BLaER1 (cell line): ENCODE data around the gene STAB2.

Experiments used
- H3K27ac ChIP-seq: shearing (Covaris generic); formaldehyde crosslinking; 2 replicates; pipeline ENCODE4 v1.8.1; 2022
- H3K27me3 ChIP-seq: shearing (Covaris generic); formaldehyde crosslinking; 2 replicates; pipeline ENCODE4 v1.8.1; 2022
- H3K36me3 ChIP-seq: shearing (Covaris generic); formaldehyde crosslinking; 2 replicates; pipeline ENCODE4 v1.8.1; 2022
- H3K4me1 ChIP-seq: shearing (Covaris generic); formaldehyde crosslinking; 2 replicates; pipeline ENCODE4 v1.8.1; 2022
- H3K4me2 ChIP-seq: shearing (Covaris generic); formaldehyde crosslinking; 2 replicates; pipeline ENCODE4 v1.8.1; 2022
- H3K4me3 ChIP-seq: shearing (Covaris generic); formaldehyde crosslinking; 2 replicates; pipeline ENCODE4 v1.8.1; 2022
- H3K9ac ChIP-seq: shearing (Covaris generic); formaldehyde crosslinking; 2 replicates; pipeline ENCODE4 v1.8.1; 2022
- H3K9me3 ChIP-seq: shearing (Covaris generic); formaldehyde crosslinking; 2 replicates; pipeline ENCODE4 v1.8.1; 2022
- H4K20me1 ChIP-seq: shearing (Covaris generic); formaldehyde crosslinking; 2 replicates; pipeline ENCODE4 v1.8.1; 2022
- Cebpa-rat ChIP-seq: shearing (Covaris generic); IDR thresholded peaks from 2 replicates; pipeline ENCODE4 v1.8.1; 2022

The STAB2 gene

GRCh38 chr12:103668520-103668919 lies 81.4 kb downstream of the STAB2 start:
- Histone ChIP-seq H3K4me3 (no peak overlapping the region), H3K27me3 (no peaks in the 10 kb centered on the region), H3K36me3 (no peaks in the 10 kb centered on the region), H3K9me3 (no peaks in the 10 kb centered on the region), H3K4me2 (no peak overlapping the region), H4K20me1 (no peaks in the 10 kb centered on the region), H3K4me1 (no peaks in the 10 kb centered on the region), H3K9ac (no peak overlapping the region), H3K27ac (no peak overlapping the region)
- no peak for TF ChIP-seq Cebpa-rat

GRCh38 chr12:103671367-103671766 lies 84.3 kb downstream of the STAB2 start:
- TF ChIP-seq Cebpa-rat, result no peak
- no peaks in the 10 kb centered on the region for H3K9me3 ChIP-seq
- no peak overlapping the region for H3K4me2 ChIP-seq
- H3K4me3 ChIP-seq, result no peak overlapping the region
- H3K4me1 ChIP-seq, result no peaks in the 10 kb centered on the region
- H3K27me3 ChIP-seq, result no peaks in the 10 kb centered on the region
- H3K36me3 ChIP-seq, result no peaks in the 10 kb centered on the region
- H3K27ac ChIP-seq, result no peak overlapping the region
- H4K20me1 ChIP-seq, result no peaks in the 10 kb centered on the region
- no peak overlapping the region for H3K9ac ChIP-seq

DNA sequence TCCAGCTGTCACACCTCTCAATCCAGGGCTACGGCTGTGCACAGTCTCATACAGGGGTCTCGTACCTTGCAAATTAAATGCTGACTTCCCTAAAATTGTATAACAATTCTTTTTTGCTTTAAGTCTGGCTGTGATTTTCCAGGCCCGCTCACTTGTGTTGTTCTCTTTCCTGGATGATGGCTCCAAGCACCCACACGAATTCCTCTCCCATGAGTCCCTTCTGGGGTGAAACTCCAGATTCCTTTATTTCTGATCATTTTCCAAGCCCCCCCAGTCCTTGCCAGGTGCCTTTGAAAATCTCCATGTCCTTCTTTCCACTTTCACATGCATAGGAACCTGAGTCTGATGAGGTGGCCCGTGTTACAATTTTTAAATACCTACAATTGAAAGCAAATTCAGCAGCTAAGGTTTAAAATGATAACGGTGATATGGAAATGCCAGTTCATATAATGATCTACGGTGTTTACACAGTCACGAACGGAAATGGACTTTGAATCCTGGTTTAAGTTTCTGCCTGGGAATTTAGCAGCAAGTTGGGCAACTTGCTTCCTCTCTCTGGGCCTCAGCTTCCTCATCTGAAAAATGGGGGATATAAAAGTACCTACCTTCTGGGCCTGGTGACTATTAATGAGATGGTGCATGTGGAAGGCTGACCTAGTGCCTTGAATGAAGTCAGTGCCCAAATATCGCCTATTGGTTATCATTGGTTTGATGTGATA lies 85.5 kb downstream of the STAB2 start:
- Histone ChIP-seq H4K20me1 (no peaks in the 10 kb centered on the region), H3K27ac (no peak overlapping the region), H3K9ac (no peak overlapping the region), H3K27me3 (no peaks in the 10 kb centered on the region), H3K36me3 (no peaks in the 10 kb centered on the region), H3K9me3 (no peaks in the 10 kb centered on the region), H3K4me2 (no peak overlapping the region), H3K4me1 (no peaks in the 10 kb centered on the region), H3K4me3 (no peak overlapping the region)
- TF ChIP-seq Cebpa-rat, result no peak

GRCh38 chr12:103673487-103673886 lies 86.4 kb downstream of the STAB2 start:
- H3K36me3 ChIP-seq, result no peaks in the 10 kb centered on the region
- H3K27ac ChIP-seq, result no peak overlapping the region
- no peaks in the 10 kb centered on the region for H3K27me3 ChIP-seq
- no peak for TF ChIP-seq Cebpa-rat
- no peak overlapping the region for H3K4me2 ChIP-seq
- no peaks in the 10 kb centered on the region for H3K4me1 ChIP-seq
- H3K9ac ChIP-seq, result no peak overlapping the region
- no peak overlapping the region for H3K4me3 ChIP-seq
- no peaks in the 10 kb centered on the region for H3K9me3 ChIP-seq
- no peaks in the 10 kb centered on the region for H4K20me1 ChIP-seq

- H4K20me1 ChIP-seq, result no peaks in the 10 kb centered on the region
- no peak for TF ChIP-seq Cebpa-rat
- no peak overlapping the region for H3K4me3 ChIP-seq
- H3K27ac ChIP-seq, result no peak overlapping the region
- no peak overlapping the region for H3K4me2 ChIP-seq
- H3K9me3 ChIP-seq, result no peaks in the 10 kb centered on the region
- H3K4me1 ChIP-seq, result no peaks in the 10 kb centered on the region
- no peak overlapping the region for H3K9ac ChIP-seq
- H3K36me3 ChIP-seq, result no peaks in the 10 kb centered on the region
- no peaks in the 10 kb centered on the region for H3K27me3 ChIP-seq
Observed at GRCh38 chr12:103673891-103674375, 86.9 kb downstream of the STAB2 start.

GRCh38 chr12:103676893-103677292 lies 89.8 kb downstream of the STAB2 start:
- no peak overlapping the region for H3K27ac ChIP-seq
- no peak overlapping the region for H3K4me3 ChIP-seq
- H3K9me3 ChIP-seq, result no peaks in the 10 kb centered on the region
- no peaks in the 10 kb centered on the region for H4K20me1 ChIP-seq
- H3K9ac ChIP-seq, result no peak overlapping the region
- no peak for TF ChIP-seq Cebpa-rat
- no peaks in the 10 kb centered on the region for H3K27me3 ChIP-seq
- H3K4me2 ChIP-seq, result no peak overlapping the region
- H3K4me1 ChIP-seq, result no peaks in the 10 kb centered on the region
- H3K36me3 ChIP-seq, result no peaks in the 10 kb centered on the region

DNA sequence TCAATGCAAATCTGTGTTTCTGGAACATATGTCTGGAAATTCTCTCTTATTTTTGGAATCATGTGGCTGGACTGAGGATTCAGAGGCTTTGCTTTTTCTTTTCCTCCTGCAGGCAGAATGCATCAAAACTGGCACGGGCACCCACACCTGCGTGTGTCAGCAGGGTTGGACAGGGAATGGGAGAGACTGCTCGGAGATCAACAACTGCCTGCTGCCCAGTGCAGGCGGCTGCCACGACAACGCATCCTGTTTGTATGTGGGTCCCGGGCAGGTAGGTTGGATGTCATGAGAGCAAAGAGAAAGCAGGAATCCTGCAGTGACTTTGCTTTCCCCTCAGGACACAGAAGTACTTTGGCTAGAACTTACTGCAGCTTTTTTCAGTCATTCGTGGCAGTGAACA lies 90.3 kb downstream of the STAB2 start:
- H3K9me3 ChIP-seq, result no peaks in the 10 kb centered on the region
- no peaks in the 10 kb centered on the region for H4K20me1 ChIP-seq
- no peak overlapping the region for H3K4me2 ChIP-seq
- no peak overlapping the region for H3K4me3 ChIP-seq
- H3K27me3 ChIP-seq, result no peaks in the 10 kb centered on the region
- TF ChIP-seq Cebpa-rat, result no peak
- H3K9ac ChIP-seq, result no peak overlapping the region
- no peaks in the 10 kb centered on the region for H3K36me3 ChIP-seq
- H3K27ac ChIP-seq, result no peak overlapping the region
- no peaks in the 10 kb centered on the region for H3K4me1 ChIP-seq

- Histone ChIP-seq H3K9me3 (no peaks in the 10 kb centered on the region), H3K36me3 (no peaks in the 10 kb centered on the region), H4K20me1 (no peaks in the 10 kb centered on the region), H3K4me2 (no peak overlapping the region), H3K4me3 (no peak overlapping the region), H3K27me3 (no peaks in the 10 kb centered on the region), H3K27ac (no peak overlapping the region), H3K9ac (no peak overlapping the region), H3K4me1 (no peaks in the 10 kb centered on the region)
- no peak for TF ChIP-seq Cebpa-rat
Observed at GRCh38 chr12:103677905-103678304, 90.8 kb downstream of the STAB2 start.

- Histone ChIP-seq H3K4me2 (no peak overlapping the region), H3K36me3 (no peaks in the 10 kb centered on the region), H3K27ac (no peak overlapping the region), H3K9ac (no peak overlapping the region), H3K4me1 (no peaks in the 10 kb centered on the region), H3K4me3 (no peak overlapping the region), H3K9me3 (no peaks in the 10 kb centered on the region), H3K27me3 (no peaks in the 10 kb centered on the region), H4K20me1 (no peaks in the 10 kb centered on the region)
- TF ChIP-seq Cebpa-rat, result no peak
Observed at GRCh38 chr12:103679421-103680170, 92.5 kb downstream of the STAB2 start.

DNA sequence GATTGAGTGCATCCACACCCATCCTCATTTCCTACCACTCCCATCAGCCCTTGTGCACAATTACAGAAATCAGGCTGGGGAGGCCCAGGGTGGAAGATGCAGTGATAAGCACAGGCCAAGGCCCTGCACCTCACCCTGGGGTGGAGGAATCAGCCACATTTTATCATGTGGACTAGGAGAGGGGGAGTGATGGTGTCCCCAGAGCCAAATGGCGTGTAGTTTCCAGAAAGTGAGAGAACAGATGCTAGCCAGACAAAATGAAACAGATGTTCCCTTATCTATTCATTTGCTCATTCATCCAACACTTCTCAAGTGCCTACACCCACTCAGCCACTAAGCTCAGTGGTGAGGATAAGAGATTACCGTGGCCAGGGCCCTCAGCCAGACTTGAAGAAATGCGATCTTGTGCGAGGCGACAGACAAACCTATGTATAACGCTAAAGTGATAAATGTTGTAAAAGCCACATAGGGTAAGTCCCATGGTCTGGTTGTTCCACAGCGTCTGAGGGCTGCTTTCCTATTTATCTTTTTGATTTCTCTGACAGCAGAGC lies 93.6 kb downstream of the STAB2 start:
- Histone ChIP-seq H3K4me1 (no peaks in the 10 kb centered on the region), H3K27me3 (no peaks in the 10 kb centered on the region), H3K4me3 (no peak overlapping the region), H3K36me3 (no peaks in the 10 kb centered on the region), H3K9ac (no peak overlapping the region), H4K20me1 (no peaks in the 10 kb centered on the region), H3K4me2 (no peak overlapping the region), H3K9me3 (no peaks in the 10 kb centered on the region), H3K27ac (no peak overlapping the region)
- no peak for TF ChIP-seq Cebpa-rat
